Hepatocyte (in vitro differentiated cells): ENCODE results near the gene SCNM1.

Experiments used
- CTCF ChIP-seq: fragments of 200-600 bp; sonication (generic); IDR thresholded peaks from 2 replicates; pipeline ENCODE4 v1.5.1; 2016; ENCODE audit warnings: antibody characterized with exemption, mild to moderate bottlenecking; ENCODE audit not compliant: poor library complexity
- EZH2 ChIP-seq: fragments of 200-600 bp; sonication (generic); IDR thresholded peaks from 2 replicates; pipeline ENCODE4 v1.6.1; 2016; ENCODE audit warnings: antibody characterized with exemption, mild to moderate bottlenecking, borderline replicate concordance
- EZH2phosphoT487 ChIP-seq: fragments of 200-600 bp; sonication (generic); IDR thresholded peaks from one replicate; pipeline ENCODE4 v1.6.1; 2018; ENCODE audit warnings: antibody characterized with exemption, mild to moderate bottlenecking, low read depth, moderate library complexity; ENCODE audit not compliant: unreplicated experiment, severe bottlenecking

DNA sequence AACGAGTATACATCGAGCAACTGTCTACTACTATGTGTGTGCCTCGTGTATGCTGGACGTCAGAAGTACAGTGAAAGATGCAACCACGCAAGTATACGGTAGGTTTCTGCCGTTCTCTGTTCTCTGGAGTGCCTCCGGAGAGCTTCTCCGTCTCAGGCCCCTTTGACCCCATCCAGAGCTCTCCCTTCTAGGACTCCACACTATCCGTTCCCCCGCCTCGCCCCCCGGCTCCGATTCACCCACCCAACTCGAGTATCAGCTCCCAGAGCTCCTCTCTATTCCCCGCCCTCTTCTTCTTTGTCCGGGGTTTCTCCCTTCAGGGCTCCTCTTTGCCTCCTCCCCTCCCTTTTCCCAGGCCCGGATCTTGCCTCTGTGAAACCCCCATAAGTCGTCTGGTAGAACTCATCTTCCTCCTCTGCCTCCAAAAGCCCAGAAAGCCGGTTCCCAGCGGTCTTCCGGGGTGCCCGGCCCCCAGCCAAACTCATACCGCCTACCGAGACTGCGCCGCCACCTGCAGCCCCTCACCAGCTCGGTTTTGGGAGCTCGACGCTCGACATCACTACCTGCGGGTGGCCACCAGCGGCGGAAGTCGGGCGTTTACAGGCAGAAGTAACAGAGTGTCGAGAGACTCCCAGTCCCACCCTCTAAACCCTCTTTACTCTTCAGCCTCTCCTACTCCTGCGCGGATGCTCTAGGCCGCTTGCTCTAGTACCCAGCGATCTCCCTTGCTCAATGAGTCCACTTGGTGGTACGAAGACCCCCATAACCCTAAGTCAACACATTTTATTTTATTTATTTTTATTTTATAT lies 23.9 kb downstream of the SCNM1 start, which contains the start of gene VPS72:
- TF ChIP-seq CTCF = no peak
- no peak for TF ChIP-seq EZH2phosphoT487
- TF ChIP-seq EZH2 = no peak
